ELF-1 (cell line): ENCODE data around the gene PRDX3.
A peak's percentile ranks its signal among the peaks of the same experiment; 100 is the strongest.

Experiments
- DNase-seq: peaks from one replicate; pipeline ENCODE4 v3.0.0-alpha.2; 2016; ENCODE audit warnings: low read depth, low spot score

PRDX3 gene

DNA sequence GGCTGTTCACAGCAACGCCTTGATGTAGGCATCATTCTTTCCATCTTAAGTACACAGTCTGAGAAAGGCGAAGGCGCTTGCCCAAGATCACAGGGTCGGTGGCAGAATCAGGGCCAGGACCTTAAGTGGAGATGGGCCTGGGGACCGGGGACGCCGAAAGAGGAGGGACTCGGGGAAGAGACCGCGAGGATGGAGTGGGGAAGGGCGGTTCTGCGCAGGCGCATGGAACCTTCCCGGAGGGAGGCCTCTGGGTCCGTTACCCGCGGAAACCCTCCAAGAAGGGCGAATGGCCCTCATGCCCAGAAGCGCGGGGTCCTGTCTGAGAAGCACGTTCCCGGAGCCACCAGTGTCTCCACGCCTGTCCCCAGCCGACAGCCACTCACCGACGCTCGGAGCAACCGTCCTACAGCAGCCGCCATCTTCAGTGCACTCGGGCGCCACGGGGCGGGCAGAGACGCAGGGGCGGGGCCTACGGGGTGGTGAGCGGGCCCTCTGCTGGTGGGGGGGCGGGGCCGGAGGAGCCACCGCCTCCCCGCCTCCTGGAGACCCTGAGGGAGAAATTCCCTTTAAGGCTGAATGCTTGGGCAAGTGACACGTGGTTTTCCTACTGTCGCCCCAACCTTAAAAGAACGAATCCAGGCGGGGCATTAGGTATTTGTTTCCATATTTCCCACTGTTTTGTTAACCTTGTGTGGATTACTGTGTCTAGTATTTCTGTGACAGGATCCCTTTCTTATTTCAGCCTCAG lies at the start of gene PRDX3:
Gene PRDX3, minus strand, starts transcription at position 441 of the 748 bp plus-strand sequence. Its CDS starts 22 bp downstream, at position 419.
- DNase-seq = peak; percentile 94

DNA sequence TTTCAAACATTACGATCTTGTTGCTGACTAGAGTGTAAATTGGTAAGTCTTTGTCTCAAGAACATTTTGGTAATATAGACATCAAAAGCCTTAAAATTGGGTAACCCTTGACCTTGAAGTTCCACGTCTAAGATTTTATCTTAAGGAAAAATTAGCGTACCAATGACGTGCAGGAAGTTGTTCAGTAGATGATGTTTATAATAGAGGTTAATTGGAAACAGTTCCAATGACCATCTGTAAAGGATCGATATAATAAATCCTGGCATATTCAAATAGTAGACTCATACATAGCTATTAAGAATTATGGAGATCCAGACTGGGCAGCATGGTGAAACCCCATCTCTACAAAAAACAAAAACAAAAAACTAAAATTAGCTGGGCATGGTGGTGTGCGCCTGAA lies 49.2 kb upstream of the PRDX3 start:
- DNase-seq = no peak

DNA sequence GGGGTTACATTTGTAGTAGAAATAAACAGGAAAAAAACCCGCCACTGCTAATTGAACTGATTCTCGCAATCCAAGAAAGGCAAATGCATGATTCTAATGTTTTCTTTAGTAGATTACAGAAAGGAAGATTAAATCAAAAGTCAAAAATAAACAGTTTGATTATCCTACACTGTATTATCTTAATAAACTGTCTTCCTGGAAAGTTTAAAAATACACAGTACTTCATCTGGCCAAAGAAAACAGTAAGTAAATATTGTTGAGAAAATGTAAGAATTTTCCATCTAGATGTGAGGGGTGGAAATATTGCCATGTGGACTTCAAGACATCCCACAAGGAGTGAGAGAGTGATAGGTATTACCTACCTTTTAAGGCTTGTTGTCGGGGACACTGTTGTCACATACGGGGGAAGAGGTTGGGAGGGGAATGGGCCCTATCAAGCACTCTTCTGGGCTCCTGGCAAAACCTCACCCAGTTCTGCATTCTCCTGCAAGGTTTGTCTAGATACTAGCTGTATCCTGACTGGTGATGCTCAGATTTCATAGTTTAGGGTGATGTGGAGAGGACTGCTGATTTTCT lies 46.6 kb upstream of the PRDX3 start:
- DNase-seq = no peak

DNA sequence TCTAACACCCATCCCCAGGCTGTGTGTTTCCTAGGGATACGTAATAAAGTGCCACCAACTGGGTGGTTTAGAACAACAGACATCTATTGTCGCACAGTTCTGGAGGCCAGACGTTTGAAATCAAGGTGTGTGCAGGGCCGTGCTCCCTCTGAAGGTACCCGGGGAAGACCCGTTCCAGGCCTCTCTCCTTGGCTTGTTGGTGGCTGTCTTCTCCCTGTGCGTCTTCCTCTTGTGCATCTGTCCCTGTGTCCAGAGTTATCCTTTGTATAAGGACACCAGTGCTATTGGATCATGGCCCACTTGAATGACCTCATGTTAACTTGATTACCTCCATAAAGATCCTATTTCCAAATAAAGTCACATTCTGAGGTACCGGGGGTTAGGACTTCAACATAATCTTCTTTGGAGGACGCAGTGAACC lies 44.4 kb upstream of the PRDX3 start:
- DNase-seq = no peak

DNA sequence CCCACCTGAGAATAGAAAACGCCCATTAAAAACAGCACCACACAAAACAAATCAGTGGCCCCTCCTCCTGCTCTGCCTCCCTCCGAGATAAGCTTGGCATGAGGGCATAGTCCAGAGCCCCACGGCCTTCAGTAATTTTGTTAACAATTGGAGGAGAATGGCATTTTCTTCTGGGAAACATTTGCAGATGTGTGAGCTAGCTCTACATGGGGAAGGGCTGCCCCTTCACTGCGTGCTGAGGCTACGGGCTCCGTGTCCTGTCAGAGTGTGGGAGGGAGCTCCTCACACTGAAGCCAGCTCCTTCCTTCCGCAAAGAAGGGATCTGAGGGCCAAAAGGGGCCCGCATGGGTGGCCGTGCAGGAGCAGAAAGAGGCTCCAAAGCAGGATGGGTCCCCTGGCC lies 43.9 kb upstream of the PRDX3 start:
- no peak for DNase-seq

DNA sequence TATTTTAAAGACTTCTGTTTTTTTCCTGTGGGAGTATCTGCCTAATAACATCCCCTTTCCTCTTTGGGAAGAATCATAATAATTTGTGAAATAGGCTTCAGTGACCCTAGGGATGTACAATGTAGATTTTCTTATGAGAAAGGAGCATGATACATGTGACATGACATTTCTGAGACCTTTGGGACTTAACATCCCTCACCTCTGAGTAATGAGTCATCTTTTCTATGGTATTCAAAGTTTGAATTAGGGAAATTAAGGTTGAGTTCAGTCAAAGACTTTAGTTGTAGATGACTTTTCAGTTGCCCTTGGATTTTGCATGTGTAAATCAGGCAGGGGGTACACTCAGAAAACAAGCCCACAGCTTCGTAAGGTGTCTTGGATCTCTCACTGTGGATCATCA lies 43.1 kb upstream of the PRDX3 start:
- DNase-seq = no peak

DNA sequence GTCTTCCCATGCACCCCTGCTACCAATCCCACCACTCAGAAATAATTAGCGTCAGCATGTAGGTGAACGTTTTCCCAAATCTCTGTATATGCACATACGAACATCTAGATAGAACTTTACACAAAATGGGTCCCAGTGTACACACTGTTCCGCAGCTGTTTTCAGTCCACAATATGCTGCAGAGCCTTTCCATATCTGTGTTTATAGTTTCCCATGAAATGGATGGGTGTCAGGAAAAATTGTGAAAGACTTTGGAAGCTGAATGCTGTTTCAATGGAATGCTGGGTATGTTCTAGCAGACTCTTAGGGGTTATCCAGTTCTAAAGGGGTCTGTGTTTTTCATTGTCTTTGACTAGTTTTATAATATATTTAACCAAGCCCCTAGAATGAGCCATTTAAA lies 42.6 kb upstream of the PRDX3 start:
- DNase-seq = no peak

DNA sequence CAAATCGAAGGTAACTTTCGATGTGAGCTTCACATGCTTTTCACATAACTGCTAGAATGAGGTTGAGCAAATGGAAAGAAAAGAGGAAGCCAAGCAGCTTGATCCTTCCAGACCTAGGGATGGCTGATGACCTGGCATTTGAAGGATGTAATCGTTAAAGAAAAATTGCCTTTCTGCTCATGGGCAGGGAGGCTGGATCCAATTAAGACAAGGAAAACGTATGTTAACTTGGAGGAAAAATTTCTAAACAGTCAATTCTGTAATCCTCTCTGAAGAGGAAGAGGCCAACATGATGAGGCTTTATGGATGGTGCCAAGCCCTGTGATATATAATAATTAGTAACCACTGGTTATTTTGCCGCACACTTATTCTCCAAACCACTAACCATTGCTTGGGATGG lies 41.3 kb upstream of the PRDX3 start:
- DNase-seq = no peak

DNA sequence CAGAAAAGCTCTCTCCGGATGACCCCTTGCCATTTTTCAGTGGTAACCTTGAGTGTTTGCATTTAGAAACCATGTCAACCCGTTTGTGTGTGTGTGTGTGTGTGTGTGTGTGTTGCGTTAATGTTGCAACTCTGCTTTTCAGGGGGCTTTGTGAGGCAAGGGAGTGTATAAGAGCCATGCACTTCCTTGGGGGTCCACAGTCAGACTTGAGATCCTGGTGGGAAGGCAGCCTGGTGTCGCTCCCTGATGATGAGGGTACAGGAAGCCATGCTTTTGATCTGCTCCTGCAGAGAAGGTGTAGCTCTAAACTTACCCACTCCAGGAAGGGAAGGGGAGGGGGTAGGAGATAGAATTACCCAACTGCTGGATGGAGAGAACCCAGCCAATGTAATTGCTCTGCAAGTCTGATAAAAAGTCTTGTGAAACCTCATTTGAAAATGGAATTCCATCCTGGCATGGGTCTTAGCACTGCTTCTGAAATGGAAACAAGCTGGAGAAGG lies 39.4 kb upstream of the PRDX3 start:
- DNase-seq = no peak

DNA sequence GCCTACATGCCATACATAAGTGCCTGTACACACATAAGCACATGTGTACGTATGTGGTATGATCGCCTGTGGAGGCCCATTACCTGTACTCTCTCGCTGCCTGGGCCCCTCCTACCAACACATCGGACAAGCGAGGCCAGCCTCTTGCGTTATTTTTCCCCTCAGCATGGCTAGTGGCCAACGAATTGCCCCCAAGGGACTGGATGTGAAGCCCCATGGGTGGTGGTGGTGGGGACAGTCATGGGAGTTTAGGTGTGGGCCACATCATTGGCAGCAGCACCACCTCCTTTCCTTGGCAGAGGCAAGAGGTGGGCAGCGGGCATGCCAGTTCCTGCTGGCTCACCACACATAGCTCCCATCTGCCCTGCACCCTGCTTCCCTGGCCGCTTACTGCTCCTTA lies 38.8 kb upstream of the PRDX3 start:
- DNase-seq = no peak

DNA sequence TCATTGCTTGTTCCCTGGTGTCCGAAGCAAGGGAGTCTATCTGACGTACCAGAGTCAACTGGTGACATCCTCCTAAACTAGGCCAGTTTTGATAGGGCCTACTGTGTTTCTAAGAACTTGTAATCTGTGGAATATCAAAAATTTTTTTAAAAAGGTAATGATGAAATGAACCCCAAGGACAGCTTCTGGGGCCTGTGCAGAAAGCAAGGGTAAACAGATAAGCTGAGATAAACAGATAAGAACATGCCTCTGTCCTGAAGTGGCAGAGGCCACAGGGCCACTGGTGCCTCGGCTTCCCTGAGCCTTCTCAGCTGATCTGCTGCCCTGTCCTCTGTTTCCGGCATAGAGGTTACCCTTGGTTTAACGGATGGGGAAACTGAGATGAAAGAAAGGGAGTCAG lies 37.5 kb upstream of the PRDX3 start:
- DNase-seq = no peak

DNA sequence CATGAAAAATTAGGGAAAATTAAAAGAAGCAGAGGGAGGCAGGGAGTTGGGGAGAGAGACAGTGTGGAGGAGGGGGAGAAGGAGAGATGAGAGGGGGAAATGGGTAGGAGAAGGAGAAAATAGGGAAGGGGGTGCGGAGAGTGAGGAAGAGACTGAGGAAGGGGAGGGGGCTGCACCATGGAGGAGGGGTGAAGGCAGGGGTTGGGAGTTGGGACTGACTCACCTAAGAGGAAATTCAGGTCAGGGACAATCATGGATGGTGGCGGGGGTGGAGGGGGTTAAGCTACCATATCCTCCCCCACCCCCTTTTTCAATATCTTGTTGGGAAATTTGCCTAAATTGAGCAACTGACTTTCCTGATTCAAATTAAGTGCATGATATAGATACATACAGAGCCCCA lies 36.8 kb upstream of the PRDX3 start:
- DNase-seq = no peak

DNA sequence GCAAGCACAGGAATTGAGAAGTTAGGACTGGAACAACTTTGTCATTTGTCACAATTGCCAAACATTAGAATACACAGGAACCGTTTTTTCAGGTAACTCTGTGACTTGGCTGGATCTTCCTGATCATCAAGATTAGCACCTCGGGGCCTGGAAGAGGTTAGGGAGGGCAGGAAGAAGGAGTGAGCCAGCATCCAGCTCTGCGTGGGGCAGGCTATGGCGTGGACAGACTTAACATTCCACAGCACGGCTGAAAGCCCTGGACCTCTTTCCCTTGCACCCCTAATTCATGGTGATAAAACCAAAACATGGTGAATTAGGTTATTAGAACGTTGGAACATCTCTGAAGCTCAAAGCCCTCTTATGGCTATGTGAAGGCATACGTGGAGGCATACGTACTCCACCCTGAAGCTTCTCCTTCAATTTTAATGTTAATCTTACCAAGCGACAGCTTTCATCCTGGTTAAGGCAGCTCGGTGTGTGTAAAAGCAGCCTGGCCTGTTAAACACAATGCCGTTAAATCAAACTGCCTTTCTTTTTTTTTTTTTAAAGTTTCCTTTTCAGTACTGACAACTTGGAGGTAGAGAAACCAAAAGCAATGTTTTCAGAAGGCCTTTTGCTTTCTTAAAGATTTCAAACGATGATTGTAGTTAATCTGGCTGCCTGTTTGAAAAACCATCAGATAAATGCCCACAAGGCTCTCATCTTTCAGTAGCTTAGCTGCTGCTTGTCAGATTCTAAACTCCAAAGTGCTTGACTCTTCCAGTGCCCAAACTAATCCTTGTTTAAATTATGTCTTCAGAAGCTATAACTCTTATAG lies 33.2 kb upstream of the PRDX3 start:
- no peak for DNase-seq

DNA sequence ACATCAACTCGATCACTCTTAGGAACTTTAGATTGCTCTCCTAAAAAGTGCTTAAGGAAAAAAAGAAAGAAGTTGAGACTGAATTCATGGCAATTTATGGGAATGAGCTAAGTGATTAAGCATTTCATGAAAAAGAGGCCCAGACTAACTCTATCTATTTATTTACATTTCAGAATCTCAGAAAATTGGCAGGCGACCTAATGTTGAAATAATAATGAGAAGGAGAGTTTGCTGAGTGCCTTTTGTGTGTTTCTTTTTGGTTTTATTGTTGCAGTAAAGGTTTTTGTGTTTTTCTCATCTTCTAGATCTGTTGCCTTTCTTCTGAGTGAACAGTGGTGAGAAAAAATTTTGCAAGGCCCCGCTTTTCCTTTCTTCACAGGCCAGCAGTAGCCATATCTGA lies 32.6 kb upstream of the PRDX3 start:
- no peak for DNase-seq

DNA sequence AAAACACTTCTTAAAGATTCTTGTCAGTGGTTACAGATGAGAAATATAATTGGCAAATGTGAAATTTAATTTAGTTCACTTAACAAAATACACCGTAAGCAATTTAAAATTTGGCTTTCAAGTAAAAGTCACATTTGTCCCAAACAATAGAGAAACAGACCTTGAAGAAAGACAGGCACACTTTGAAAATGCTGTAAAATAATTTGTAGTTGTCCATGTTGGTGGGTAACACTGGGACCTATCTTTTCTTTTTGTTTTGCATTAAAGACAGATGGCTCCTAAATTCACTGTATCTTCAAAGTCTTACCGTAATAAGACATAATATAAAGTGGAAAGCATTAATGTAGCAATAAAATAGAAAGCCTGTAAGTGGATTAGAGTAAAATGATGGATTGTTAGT lies 32.0 kb upstream of the PRDX3 start:
- DNase-seq = no peak

DNA sequence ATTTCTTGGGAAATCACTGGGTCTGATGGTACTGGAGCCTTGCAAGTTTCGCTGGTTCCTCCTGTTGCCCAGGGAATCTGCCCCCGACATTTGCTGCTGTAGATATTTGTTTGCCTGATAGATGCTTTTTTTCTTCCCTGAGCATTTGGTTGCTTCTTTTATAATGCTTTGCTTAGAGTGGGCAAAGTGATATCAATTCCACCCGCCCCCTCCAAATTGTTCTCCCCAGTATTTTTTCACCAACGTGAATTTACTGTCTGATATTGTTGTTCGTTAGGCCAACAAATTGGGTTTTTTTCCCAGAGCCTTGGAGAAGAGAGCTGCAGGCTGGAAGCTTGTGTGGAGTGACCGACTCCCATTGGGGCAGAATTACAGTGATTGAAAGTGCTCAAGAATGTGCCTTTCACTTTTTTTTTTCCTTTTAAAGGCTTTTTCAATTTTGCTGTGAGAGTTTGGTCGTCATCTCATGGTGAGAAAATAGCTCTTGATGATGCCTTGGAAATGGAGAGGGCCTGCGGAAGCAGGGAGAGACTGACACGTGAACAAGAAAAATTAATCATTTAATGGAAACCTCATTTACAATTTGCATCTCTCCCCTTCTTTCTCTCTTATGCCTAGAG lies 31.2 kb upstream of the PRDX3 start:
- no peak for DNase-seq

DNA sequence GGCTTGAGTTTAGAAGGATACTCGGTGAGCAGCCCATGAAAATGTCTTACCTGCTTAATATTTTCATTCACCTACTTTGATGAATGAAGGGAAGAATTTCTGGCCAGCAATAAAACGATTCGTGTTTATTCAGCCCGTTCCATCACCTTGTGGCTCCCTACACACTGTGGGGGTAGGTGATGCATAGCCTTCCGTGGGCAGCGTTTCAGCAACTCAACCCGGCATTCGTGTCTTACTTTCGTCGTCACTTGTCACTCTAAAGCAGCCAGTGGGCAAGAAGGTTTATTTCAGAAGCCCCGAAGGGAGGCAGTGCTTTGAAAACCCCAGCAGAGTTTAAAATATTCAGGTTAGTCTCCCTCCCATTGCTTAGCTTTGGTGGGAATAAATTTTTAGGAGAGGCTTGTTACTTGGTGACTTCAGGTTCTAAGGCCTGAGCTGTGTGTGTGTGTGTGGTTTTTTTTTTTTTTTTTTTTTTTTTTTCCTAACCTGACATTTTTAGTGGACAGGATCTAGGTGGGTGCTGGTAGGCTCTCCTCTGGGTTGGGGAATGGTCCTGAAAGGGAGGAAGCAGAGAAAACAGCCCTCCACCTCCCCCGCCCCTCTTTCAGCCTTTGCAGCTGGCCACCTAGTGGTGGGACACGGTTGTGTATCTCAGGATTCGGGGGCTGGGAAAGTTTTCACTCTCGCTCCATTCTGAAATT lies 30.6 kb upstream of the PRDX3 start:
- DNase-seq = peak; percentile 76

DNA sequence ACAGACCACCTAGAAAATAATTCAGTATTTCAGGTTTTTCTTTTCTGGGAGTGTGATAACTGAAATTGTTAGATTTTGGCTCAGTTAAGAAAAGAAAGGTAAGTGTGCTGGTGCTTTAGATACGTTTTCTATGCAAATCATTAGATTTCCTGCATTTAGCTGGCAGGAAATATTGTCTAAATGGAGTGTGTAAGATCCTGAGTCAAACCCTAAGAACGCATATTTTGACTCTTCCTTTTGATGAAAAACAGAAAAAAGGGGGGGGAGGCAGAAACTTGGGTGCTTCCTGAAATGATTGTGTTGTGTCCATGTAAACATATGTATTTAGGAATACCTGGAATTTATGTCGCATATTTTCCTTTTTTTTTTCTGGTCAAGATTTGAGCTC lies 29.9 kb upstream of the PRDX3 start:
- no peak for DNase-seq

DNA sequence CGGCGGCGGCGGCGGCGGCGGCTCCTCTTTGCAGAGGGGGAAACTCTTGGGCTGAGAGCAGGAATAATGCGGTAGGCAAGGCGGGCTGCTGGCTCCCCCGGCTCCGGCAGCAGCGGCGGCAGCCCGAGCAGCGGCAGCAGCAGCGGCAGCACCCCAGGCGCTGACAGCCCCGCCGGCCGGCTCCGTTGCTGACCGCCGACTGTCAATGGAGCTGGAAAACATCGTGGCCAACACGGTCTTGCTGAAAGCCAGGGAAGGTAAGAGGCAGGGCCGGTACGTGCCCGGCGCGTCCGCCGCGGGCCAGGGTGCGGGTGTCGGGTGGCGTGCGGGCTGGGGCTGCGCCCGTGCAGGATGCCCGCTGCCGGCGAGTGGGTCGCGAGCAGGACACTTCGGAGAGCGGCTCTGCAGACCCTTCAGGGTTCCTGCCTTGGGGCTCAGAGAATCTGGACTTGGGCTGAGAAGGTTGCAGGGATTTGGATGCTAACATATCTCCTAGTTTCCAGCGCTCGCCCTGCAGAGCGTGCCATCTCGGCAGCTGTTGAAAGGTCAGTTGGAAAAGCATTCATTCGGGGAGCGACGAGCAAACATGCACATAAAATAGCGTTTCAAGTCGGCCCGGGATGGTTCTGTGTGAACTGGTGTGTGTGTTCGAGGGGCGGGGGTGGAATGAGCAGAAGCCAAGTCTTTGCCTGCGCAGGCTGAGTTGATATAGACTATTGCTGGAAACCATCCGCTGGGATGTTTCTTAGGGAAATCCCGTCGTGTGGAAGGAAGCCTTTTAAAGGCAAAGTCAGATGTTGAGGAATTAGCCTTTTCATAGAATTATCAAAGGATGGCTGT lies 29.3 kb upstream of the PRDX3 start:
- DNase-seq = peak; percentile 79

DNA sequence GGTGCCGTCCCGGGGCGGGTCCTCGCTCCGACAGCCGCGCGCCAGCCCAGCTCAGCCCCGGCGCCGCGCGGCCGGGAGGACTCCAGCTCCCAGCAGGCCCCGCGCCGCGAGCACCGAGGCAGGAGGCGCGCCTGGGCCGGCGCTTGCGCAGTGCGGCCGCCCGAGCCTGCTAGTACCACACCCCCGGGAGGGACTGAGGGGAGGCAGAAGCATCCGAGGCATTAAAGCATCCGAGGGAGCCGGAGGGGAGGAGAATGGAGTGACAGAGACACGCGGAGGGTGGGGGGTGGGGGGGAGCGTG lies 28.7 kb upstream of the PRDX3 start, which contains the start of gene GRK5:
Gene GRK5, plus strand, starts transcription at position 206 of the 301 bp plus-strand sequence. CDS start 347 bp downstream, outside the sequence.
- peak; percentile 95 for DNase-seq
